Measurements from ENCODE around the gene RAB11FIP5.

RAB11FIP5 gene

GRCh38 chr2:73091164-73091563 is 21.6 kb downstream of the RAB11FIP5 start:
- no peak for TF ChIP-seq POLR2AphosphoS5 (IDR thresholded peaks at IDR 0.05; ENCODE audit: low read depth, low read length)

- no peak for TF ChIP-seq POLR2AphosphoS5 (IDR thresholded peaks at IDR 0.05; ENCODE audit: low read depth, low read length)
- TF ChIP-seq TAF1 (IDR thresholded peaks at IDR 0.05; ENCODE audit: borderline replicate concordance, insufficient read depth, low read length): no peak
- no peak for TF ChIP-seq FOXP2 (optimal IDR thresholded peaks at IDR 0.05; ENCODE audit: borderline replicate concordance, extremely low read depth, extremely low read length, insufficient read depth)
- no peak for TF ChIP-seq SIN3A (IDR thresholded peaks at IDR 0.05; ENCODE audit: borderline replicate concordance, insufficient read depth, low read length)
- TF ChIP-seq REST (IDR thresholded peaks at IDR 0.05; ENCODE audit: insufficient read depth in 1 of 2, low read depth in 2 of 2, low read length in 2 of 2): no peak
Observed at GRCh38 chr2:73089270-73090030, 23.3 kb downstream of the RAB11FIP5 start.

GRCh38 chr2:73088703-73089102 is 24.0 kb downstream of the RAB11FIP5 start:
- TF ChIP-seq FOXP2 (optimal IDR thresholded peaks at IDR 0.05; ENCODE audit: borderline replicate concordance, extremely low read depth, extremely low read length, insufficient read depth) (no peak), SIN3A (IDR thresholded peaks at IDR 0.05; ENCODE audit: borderline replicate concordance, insufficient read depth, low read length) (no peak), TAF1 (IDR thresholded peaks at IDR 0.05; ENCODE audit: borderline replicate concordance, insufficient read depth, low read length) (no peak), POLR2AphosphoS5 (IDR thresholded peaks at IDR 0.05; ENCODE audit: low read depth, low read length) (no peak), REST (IDR thresholded peaks at IDR 0.05; ENCODE audit: insufficient read depth in 1 of 2, low read depth in 2 of 2, low read length in 2 of 2) (no peak)

- TF ChIP-seq SIN3A (IDR thresholded peaks at IDR 0.05; ENCODE audit: borderline replicate concordance, insufficient read depth, low read length) (no peak), FOXP2 (optimal IDR thresholded peaks at IDR 0.05; ENCODE audit: borderline replicate concordance, extremely low read depth, extremely low read length, insufficient read depth) (no peak), REST (IDR thresholded peaks at IDR 0.05; ENCODE audit: insufficient read depth in 1 of 2, low read depth in 2 of 2, low read length in 2 of 2) (no peak), TAF1 (IDR thresholded peaks at IDR 0.05; ENCODE audit: borderline replicate concordance, insufficient read depth, low read length) (no peak), POLR2AphosphoS5 (IDR thresholded peaks at IDR 0.05; ENCODE audit: low read depth, low read length) (no peak)
Observed at GRCh38 chr2:73088211-73088610, 24.5 kb downstream of the RAB11FIP5 start.

GRCh38 chr2:73087311-73087710 is 25.4 kb downstream of the RAB11FIP5 start:
- no peak for TF ChIP-seq POLR2AphosphoS5 (IDR thresholded peaks at IDR 0.05; ENCODE audit: low read depth, low read length)
- no peak for TF ChIP-seq SIN3A (IDR thresholded peaks at IDR 0.05; ENCODE audit: borderline replicate concordance, insufficient read depth, low read length)
- TF ChIP-seq FOXP2 (optimal IDR thresholded peaks at IDR 0.05; ENCODE audit: borderline replicate concordance, extremely low read depth, extremely low read length, insufficient read depth): no peak
- TF ChIP-seq REST (IDR thresholded peaks at IDR 0.05; ENCODE audit: insufficient read depth in 1 of 2, low read depth in 2 of 2, low read length in 2 of 2): no peak
